ENCODE results near the gene RYR1.
"Not testable (repeated sequence)": the region's sequence is repeated elsewhere in the genome, so short reads cannot be mapped to it uniquely, and the experiment has no call there.

The RYR1 gene

DNA sequence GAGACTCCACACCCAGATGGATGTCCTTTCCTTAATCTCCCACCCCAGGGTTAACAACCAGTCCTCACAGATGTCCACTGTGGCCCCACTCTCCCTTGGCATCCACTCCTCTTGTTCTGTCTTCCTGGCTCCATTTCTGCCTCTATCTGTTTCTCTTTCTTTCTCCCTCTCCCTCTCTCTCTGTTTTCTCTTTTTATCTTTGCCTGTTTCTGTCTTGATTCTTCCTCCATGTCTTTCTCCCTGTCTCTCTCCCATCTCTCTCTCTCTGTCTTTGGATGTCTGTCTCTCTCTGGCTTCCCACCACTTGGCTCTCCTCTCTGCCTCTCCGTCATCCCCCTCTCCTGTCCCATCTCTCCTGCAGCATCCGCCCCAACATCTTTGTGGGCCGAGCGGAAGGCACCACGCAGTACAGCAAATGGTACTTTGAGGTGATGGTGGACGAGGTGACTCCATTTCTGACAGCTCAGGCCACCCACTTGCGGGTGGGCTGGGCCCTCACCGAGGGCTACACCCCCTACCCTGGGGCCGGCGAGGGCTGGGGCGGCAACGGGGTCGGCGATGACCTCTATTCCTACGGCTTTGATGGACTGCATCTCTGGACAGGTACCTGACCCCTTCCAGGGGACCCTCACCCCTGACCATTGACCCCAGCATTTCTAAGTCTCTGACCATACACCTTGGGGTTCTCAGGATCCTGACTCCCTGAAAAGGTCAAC is 24.4 kb downstream of the RYR1 start:
- no peak for DNase-seq (ENCODE audit: low read depth in 2 of 2)

DNA sequence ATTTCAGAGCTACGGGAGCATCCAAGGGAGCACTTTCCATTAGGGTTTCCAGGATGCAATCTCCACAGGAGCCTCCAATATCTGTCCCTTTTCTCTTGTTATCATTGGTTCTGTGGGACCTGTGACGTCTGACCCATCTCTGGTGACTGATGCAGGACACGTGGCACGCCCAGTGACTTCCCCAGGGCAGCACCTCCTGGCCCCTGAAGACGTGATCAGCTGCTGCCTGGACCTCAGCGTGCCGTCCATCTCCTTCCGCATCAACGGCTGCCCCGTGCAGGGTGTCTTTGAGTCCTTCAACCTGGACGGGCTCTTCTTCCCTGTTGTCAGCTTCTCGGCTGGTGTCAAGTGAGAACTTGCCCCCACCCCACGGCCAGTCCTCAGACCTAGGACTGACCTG is 25.5 kb downstream of the RYR1 start:
- DNase-seq (ENCODE audit: low read depth in 2 of 2) = no peak

DNA sequence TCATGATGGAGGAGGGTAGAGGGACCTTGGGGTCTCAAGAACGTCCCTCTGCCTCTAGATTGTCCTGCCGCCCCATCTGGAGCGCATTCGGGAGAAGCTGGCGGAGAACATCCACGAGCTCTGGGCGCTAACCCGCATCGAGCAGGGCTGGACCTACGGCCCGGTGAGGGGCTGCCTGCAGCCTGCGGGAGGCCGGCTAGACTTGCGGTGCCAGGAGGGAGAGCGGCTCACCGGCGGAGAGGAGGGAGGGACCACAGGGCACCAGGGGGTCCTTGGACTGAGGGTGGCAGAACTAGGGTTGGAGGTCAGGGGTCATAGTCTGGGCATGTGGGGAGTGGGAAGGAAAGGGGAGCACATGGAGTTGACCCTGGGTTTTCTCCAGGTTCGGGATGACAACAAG is 29.9 kb downstream of the RYR1 start:
- no peak for DNase-seq (ENCODE audit: low read depth in 2 of 2)

DNA sequence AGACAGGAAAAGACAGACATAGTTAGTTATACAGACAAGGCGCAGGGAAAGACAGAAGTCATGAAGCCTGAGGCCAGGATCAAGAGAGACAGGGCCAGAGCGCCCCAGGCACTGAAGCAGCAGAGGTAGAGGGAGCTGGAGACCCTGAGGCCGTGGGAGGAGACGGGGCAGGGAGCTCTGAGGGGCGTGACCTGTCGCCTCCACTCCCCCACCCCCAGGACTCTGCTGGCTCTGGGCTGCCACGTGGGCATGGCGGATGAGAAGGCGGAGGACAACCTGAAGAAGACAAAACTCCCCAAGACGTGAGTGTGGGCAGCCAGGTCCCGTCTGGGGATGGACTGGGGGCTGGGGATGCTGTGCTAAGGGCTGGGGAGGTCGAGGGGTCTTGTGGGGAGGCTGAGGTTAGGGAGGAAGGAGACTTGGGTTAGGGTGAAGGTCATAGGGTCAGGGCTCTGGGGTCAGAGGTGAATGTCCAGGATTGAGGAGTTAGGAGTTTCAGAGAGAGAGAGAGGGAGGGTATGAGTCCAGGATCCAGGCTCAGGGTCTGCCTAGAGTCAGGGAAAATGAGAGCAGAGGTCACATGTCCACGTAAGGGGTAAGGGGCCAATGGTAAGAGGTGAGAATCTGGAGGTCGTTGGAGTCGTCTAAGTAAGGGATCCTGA is 31.1 kb downstream of the RYR1 start:
- DNase-seq (ENCODE audit: low read depth in 2 of 2) = no peak

DNA sequence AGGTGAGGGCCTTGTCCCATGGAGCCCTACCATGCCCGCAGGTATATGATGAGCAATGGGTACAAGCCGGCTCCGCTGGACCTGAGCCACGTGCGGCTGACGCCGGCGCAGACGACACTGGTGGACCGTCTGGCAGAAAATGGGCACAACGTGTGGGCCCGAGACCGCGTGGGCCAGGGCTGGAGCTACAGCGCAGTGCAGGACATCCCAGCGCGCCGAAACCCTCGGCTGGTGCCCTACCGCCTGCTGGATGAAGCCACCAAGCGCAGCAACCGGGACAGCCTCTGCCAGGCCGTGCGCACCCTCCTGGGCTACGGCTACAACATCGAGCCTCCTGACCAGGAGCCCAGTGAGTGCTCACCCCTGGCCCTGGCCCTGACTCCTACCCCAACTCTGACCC is 32.6 kb downstream of the RYR1 start:
- DNase-seq (ENCODE audit: low read depth in 2 of 2) = no peak

DNA sequence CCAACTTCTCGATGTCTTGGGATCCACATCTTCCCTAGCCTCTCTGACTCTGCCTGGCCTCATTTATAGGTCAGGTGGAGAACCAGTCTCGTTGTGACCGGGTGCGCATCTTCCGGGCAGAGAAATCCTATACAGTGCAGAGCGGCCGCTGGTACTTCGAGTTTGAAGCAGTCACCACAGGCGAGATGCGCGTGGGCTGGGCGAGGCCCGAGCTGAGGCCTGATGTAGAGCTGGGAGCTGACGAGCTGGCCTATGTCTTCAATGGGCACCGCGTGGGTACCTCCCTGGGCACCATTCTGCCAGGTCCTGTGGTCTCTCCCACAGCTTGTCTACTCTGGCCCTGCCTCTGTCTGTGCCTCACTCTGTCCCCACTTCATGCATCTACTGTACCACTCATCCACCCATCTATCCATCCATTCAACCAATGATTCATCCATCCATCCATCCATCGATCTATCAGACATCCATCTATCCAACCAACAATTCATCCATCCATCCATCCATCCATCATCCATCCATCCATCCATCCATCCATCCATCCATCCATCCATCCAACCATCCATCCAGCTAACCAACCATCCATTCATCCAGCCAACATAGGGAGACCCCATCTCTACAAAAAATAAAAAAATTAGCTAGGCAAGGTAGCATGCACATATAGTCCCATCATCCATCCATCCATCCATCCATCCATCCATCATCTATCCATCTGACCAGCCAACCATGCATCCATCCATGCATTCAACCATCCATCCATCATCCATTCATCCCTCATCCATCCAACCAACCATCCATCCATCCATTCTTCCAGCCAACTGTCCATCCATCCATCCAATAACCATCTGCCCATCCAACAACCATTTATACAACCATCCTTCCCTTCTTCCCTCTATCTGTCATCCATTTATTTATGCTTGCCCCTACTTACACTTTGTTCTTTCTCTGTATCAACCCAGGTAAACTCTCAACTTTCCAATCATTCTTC is 34.3 kb downstream of the RYR1 start:
- DNase-seq (ENCODE audit: low read depth in 2 of 2) = no peak

DNA sequence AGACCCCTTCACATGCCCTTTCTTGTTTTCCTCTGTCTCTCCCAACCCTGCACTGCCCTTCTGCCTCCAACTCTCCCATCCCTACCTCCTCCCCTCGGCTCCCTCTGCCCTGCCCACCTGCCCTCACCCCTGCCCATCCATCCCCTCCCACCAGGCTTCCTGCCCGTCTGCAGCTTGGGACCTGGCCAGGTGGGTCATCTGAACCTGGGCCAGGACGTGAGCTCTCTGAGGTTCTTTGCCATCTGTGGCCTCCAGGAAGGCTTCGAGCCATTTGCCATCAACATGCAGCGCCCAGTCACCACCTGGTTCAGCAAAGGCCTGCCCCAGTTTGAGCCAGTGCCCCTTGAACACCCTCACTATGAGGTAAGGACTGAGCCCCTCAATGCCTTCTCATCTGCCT is 35.7 kb downstream of the RYR1 start:
- DNase-seq (ENCODE audit: low read depth in 2 of 2) = no peak

DNA sequence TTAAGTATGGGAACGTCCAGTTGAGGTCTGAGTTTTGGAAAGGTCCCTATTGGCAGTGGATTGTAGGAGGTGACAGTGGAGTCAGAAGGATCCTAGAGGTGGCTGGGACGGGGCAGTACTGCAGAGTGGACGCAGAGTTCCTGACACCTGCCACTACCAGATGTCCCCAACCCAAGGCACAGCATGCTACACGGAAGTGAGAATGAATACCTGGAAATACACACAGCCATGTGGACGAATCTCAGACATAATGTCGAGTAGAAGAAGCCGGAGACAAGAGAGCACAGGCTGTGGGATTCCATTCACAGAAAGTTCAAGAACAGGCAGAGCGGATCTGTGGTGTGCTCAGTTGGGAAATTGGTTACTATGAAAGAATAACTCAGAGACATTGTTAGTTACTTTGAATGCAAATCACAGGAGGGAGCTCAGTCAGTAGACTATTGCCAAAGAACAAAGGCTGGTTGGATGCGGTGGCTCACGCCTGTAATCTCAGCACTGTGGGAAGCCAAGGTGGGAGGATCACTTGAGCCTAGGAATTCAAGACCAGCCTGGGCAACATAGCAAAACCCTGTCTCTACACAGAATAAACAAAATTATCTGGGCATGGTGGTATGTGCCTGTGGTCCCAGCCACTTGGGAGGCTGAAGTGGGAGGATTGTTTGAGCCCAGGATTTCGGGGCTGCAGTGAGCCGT is 37.4 kb downstream of the RYR1 start:
- DNase-seq (ENCODE audit: low read depth in 2 of 2) = no peak

DNA sequence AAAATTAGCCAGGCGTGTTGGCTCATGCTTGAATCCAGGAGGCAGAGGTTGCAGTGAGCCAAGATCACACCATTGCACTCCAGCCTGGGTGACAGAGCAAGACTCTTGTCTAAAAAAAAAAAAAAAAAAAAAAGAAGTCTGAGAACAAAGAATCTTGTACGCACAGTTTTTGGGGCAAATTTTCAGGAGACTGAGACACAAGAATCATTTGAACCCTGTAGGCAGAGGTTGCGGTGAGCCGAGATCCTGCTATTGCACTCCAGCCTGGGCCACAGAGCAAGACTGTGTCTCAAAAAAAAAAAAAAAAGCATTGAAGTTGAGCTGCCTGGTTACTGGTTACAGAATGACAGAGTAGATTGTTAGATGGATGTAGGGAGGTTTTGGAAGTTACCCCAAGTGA is 39.2 kb downstream of the RYR1 start:
- DNase-seq (ENCODE audit: low read depth in 2 of 2) = not testable (repeated sequence)

DNA sequence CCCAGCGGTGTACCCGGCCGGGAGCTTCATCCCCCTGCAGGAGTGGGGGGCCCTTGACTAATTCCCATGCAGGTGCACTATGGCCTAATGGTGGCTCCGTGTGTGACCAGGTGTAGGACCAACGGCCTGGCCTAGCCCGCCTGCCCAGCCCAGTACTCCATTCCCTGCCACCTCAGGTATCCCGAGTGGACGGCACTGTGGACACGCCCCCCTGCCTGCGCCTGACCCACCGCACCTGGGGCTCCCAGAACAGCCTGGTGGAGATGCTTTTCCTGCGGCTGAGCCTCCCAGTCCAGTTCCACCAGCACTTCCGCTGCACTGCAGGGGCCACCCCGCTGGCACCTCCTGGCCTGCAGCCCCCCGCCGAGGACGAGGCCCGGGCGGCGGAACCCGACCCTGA is 39.7 kb downstream of the RYR1 start:
- DNase-seq (ENCODE audit: low read depth in 2 of 2) = no peak

DNA sequence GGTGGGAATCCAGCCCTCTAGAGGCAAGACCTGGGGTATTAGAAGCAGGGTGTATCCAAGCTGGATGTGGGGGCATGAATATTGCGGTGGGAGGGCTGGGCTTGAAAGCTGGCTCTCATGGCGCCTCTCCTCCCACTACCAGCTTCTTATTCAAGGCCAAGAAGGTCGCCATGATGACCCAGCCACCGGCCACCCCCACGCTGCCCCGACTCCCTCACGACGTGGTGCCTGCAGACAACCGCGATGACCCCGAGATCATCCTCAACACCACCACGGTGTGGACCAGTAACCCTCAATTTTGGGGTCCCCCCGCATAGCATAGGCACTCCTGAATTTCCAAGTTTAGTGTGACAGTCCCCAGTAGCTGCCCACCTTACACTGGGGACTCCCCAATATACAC is 41.7 kb downstream of the RYR1 start:
- DNase-seq (ENCODE audit: low read depth in 2 of 2) = no peak

DNA sequence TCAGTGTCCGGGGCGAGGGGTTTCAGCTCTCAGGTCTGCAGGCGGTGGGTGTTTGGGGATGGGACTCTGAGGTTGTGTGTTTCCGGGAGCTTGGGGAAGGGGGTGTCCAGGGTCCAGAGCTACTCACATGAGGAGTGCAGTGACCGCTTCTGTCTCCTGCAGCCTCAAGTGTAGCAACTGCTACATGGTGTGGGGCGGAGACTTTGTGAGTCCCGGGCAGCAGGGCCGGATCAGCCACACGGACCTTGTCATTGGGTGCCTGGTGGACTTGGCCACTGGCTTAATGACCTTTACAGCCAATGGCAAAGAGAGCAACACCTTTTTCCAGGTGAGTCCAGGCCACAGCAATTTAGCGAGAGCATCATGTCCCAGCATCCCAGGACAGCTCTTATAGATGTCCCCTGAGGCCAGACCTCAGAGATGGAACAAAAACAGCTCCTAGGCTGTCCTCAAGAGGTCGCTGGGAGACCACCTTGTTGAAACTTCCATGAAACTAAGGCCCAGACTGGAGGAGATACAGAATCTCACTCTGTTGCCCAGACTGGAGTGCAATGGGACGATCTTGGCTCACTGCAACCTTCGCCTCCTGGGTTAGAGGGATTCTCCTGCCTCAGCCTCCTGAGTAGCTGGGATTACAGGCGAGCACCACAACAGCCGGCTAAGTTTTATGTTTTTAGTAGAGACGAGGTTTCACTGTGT is 44.9 kb downstream of the RYR1 start:
- DNase-seq (ENCODE audit: low read depth in 2 of 2) = no peak

DNA sequence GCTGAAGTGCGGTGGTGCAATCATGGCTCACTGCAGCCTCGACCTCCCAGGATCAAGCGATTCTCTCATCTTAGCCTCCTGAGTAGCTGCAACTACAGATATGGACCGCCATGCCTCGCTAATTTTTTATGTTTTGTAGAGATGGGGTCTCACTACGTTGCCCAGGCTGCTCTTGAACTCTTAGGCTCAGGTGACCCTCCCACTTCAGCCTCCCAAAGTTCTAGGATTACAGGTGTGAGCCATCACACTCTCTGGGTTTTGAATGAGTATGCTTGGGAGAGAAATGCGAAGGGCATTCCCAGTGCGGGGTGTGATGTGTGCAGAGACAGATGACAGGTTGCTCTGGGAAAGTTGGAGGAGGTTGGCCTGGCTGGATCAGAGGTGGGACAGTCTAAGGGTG is 49.0 kb downstream of the RYR1 start:
- DNase-seq (ENCODE audit: low read depth in 2 of 2) = no peak

DNA sequence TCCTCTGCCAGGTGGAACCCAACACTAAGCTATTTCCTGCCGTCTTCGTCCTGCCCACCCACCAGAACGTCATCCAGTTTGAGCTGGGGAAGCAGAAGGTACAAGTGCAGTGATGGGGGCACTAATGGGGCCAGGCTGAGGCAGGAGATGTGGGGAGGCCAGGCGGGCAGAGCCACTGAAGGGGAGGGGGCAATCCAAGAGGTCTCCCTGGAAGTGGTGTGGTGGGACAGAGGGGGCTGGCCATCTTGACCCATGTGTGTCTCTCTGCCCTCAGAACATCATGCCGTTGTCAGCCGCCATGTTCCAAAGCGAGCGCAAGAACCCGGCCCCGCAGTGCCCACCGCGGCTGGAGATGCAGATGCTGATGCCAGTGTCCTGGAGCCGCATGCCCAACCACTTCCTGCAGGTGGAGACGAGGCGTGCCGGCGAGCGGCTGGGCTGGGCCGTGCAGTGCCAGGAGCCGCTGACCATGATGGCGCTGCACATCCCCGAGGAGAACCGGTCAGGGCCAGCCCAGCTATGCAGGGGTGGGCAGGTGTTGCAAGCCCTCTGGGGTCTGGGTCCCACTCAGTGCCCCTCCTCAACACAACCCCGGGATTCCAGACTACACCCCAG is 49.6 kb downstream of the RYR1 start:
- DNase-seq (ENCODE audit: low read depth in 2 of 2) = no peak

DNA sequence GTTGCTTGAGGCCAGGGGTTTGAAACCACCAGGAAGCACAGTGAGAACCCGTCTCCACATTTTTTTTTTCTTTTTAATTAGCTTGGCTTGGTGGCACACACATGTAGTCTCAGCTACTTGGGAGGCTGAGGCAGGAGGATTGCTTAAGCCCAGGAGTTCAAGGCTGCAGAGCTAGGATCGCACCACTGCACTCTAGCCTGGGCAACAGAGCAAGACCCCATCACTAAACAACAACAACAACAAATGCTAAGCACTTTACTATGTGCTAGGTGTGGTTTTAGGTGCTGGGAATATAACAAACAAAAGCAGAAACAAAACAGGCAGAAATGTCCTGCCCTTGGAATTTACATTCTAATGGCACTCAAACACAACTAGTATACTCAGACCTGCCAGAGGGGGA is 51.3 kb downstream of the RYR1 start:
- DNase-seq (ENCODE audit: low read depth in 2 of 2) = no peak

DNA sequence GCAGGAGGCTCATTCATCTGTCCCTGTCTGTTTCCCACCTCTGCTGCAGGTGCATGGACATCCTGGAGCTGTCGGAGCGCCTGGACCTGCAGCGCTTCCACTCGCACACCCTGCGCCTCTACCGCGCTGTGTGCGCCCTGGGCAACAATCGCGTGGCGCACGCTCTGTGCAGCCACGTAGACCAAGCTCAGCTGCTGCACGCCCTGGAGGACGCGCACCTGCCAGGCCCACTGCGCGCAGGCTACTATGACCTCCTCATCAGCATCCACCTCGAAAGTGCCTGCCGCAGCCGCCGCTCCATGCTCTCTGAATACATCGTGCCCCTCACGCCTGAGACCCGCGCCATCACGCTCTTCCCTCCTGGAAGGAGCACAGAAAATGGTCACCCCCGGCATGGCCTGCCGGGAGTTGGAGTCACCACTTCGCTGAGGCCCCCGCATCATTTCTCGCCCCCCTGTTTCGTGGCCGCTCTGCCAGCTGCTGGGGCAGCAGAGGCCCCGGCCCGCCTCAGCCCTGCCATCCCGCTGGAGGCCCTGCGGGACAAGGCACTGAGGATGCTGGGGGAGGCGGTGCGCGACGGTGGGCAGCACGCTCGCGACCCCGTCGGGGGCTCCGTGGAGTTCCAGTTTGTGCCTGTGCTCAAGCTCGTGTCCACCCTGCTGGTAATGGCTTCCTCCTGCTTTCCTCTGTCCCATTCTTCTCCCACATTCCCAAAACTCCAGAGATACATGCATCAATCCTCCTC is 52.2 kb downstream of the RYR1 start:
- no peak for DNase-seq (ENCODE audit: low read depth in 2 of 2)

DNA sequence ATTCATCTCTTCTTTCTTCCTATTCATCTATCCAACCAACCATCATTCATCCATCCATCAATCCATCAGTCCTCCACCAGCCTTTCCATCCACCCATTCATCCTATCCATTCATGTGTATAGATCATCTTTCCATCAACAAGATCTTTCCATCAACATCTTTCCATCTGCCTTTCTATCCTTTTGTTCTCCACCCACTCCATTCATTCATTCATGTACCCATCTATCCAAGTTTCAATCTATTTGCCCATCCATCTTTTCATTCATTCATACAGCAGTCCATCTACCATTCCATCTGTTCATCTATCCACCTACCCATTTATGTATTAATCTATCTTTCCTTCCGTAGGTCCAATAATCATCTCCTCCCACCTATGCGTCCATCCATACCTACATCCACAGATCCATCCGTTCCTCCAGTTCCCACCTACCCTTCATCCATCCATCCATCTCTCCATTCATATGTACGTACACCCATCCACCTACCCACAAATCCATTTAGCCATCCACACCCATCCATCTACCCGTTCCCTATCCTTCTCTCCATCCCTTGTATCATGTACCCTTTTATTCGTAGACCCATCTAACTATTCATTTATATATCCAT is 53.3 kb downstream of the RYR1 start:
- no peak for DNase-seq (ENCODE audit: low read depth in 2 of 2)

DNA sequence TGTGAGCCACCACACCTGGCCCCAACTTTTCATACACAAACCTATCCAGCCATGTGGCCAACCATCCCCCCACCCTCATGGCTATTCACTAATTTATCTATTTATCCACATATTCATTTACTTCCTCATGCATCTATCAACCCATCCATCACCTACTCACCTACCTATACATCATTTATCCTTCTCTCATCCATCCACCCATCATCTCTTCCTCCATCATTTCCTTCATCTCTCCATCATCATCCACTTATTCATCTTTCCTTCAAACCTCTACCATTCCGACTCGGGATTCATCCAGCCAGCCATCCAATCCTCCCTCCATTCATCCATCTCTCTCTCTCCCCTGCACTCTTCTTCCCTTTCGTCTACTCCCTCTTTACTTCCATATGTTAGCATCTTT is 54.6 kb downstream of the RYR1 start:
- DNase-seq (ENCODE audit: low read depth in 2 of 2) = no peak

DNA sequence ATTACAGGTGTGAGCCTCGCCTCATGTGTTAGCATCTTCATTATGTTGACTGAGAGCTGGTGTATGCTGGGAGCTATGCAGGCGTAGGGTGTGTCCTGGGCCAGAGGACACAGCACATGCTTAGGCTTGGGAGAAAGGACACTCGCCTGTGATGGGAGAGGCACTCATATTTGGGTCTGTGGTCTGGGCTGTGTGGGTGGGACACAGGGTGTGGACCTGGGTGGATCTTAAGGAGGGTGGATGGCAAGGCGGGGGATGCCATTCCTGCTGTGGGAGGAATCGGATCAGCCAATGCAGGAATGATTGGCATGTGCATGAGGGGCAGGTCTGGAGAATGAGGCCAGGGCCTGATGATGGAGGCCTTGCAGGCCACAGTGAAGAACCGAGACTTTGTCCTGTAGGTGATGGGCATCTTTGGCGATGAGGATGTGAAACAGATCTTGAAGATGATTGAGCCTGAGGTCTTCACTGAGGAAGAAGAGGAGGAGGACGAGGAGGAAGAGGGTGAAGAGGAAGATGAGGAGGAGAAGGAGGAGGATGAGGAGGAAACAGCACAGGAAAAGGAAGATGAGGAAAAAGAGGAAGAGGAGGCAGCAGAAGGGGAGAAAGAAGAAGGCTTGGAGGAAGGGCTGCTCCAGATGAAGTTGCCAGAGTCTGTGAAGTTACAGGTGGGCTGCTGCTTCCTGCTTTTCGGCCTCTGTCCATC is 55.4 kb downstream of the RYR1 start:
- no peak for DNase-seq (ENCODE audit: low read depth in 2 of 2)

Data from stimulated activated CD8-positive, alpha-beta memory T cell treated with anti-CD3 and anti-CD28 coated beads, Interleukin-2, amount 100 ng/mL, for 48 hours (primary cell).